HCEC 1CT (cell line): ENCODE results near the gene NPIPA7.
"Not testable (repeated sequence)": the region's sequence is repeated elsewhere in the genome, so short reads cannot be mapped to it uniquely, and the experiment has no call there.

Experiments used
- DNase-seq: peaks from one replicate; pipeline ENCODE4 v3.0.0-alpha.2; 2017

Gene NPIPA7

DNA sequence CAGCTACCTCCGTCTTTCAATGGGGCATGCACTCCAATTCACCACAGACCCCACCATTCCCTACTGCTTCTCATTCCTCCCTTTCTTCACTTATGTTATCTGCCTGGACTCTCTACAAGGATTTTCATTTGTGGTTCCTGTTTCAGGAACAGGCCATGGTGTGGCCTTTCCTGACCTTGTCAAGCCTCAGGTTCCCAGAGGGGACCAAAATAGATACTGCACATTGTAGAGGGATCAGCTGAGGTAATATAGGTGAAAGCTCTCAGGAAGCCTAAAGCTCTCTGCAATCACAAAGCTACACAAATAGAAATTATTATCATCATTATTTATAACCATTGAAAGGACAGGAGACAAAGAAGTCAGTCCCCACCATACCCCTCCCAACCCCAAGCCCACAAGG lies 41.6 kb downstream of the NPIPA7 start:
- DNase-seq, result not testable (repeated sequence)

DNA sequence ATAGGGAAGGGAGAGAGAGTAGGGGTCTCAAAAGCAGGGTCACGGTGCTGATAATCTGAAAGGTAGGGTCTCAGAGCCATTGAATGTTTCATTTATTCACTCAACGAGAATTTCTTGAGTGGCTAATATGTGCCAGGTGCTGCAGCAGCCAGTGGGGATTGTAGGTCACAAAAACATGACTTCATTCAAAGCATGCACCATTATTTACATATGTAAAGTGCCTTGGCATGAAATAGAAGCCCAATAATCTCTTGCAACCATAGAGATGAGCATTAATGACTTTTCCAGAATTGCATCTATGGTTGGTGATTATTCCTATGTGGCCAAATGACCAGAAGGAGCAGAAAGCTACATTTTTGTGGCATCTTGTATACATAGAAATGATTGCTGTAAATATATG lies 46.2 kb downstream of the NPIPA7 start:
- not testable (repeated sequence) for DNase-seq

DNA sequence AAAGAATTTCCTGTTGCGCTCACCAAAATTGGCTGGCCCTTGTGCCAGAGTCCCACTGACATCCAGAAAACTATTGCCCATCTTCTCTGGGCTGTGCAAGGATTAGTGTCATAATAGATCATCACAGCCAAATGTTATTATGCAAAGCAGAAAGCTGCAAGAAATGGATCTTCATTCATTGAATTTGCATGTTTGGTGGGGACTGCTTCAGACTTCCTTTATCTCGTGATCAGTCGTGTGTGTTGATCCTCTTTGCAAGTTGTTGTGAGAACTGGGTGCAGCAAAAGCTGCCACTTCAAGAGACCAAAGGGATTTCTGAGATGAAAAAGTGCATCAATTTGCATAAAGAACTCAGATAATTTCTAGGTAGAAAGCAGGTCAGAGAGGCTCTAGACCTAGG lies 52.2 kb downstream of the NPIPA7 start:
- DNase-seq, result not testable (repeated sequence)

GRCh38 chr16:16434711-16435110 lies 55.8 kb downstream of the NPIPA7 start:
- DNase-seq, result not testable (repeated sequence)

- DNase-seq, result not testable (repeated sequence)
Measured at GRCh38 chr16:16441401-16441800, 62.5 kb downstream of the NPIPA7 start.
